CD4-positive, alpha-beta T cell treated with Interleukin-2 at 100 ng/mL for 4 hours (primary cell): ENCODE data around the gene GARIN5B.
A peak's percentile ranks its signal among the peaks of the same experiment; 100 is the strongest.

Source experiments
- DNase-seq: peaks from one replicate; pipeline ENCODE4 v3.0.0-alpha.2; 2020; ENCODE audit warnings: low spot score

The GARIN5B gene

GRCh38 chr19:55322204-55322885, 40.7 kb downstream of the GARIN5B start:
- DNase-seq, result no peak

DNA sequence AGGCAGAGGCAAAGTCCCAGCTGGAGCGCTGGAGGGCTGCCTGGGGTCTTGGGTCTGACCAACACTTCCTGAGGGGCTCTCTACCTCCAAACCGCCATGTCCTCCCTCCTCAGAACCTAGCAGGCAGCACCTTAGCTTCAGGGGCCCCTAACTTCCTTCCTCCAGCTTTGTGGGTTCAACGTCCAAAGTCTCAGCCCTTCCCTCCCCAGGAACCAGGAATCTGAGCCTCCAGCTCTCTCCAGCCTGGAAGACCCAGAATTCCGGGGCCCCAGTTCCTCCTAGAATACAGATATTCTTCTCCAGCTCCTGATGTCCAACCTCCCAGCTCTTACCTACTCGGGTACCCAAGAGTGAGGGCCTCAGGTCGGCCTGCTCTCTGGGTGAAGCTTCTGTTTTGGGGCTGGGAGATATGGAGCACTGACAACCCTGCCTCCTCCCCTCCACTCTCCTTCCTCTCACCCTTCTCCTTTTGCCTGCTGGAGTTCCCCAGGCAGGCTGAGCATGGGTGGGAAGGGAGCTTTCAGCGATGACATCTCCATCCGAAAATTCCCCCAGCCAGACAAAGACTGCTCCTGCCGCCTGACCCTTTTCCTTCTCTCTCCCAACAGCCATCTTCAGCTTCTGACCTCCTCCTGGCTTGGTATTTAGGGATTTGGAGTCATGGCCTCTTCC, 41.5 kb downstream of the GARIN5B start:
- DNase-seq, result no peak

DNA sequence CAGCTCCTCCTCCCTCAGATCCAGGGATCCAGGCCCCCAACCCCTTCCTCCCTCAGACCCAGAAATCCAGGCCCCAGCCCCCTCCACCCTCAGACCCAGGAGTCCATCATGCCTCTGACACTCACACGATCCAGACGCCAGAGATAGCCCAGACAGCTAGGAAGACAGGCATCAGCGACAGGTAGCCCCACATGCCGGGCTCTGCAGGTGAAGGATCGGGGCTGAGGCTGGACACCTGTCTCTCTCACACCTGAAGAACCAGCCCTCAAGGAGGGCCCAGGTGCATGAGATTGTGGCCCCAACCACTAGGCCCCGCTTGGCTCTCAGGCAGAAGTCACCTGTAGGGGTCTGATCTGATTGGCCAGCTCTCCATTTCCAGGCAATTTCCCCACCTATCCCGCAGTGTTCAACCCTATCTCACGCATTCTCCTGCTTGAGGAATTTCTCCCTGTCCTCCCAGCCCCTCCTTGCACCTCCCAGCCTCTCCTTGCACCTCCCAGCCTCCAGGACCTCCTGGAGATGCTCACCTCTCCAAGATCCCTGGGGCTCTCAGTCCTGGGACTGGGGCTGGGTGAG, 42.1 kb downstream of the GARIN5B start:
- DNase-seq, result no peak

- DNase-seq, result no peak
Observed at GRCh38 chr19:55319785-55320184, 43.3 kb downstream of the GARIN5B start.

DNA sequence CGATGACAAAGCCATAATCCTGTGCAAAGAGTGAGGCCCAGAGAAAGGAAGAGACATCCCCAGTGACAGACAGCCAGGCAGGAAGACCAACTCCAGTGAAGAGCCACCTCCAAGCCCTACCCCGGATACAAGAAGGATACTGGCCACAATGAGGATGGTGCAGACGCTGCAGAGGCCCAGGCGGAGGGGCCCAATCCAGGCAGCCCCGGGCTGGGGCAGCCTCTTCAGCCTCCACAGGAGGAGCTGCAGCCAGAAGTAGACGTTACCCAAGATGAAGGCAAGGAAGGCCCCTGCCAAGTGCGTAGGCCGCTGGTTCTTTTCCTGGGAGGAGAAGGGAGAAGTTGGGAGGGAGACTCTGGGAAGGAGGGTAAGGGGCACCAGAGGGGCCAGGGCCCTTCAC, 46.4 kb downstream of the GARIN5B start:
- no peak for DNase-seq

GRCh38 chr19:55315956-55316525, 47.0 kb downstream of the GARIN5B start:
- no peak for DNase-seq

DNA sequence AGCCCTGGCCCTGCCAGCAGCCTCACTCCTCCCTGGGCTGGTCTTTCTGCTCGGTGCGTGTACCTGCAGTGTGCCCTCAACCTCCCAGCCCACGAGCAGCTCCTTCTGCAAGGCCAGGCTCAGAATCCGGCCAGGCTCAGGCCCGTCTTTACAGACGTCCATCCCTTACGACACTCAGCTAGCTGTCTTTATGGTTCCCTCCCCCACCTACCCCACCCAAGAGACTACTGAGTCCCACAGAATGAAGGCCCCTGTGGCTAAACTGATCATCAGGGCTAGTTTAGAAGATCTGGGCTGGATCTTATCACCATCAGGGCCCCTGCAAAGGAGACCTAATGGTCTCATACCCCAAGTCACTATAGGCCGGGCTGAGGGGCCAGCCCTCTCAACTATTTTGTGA, 48.7 kb downstream of the GARIN5B start:
- no peak for DNase-seq

DNA sequence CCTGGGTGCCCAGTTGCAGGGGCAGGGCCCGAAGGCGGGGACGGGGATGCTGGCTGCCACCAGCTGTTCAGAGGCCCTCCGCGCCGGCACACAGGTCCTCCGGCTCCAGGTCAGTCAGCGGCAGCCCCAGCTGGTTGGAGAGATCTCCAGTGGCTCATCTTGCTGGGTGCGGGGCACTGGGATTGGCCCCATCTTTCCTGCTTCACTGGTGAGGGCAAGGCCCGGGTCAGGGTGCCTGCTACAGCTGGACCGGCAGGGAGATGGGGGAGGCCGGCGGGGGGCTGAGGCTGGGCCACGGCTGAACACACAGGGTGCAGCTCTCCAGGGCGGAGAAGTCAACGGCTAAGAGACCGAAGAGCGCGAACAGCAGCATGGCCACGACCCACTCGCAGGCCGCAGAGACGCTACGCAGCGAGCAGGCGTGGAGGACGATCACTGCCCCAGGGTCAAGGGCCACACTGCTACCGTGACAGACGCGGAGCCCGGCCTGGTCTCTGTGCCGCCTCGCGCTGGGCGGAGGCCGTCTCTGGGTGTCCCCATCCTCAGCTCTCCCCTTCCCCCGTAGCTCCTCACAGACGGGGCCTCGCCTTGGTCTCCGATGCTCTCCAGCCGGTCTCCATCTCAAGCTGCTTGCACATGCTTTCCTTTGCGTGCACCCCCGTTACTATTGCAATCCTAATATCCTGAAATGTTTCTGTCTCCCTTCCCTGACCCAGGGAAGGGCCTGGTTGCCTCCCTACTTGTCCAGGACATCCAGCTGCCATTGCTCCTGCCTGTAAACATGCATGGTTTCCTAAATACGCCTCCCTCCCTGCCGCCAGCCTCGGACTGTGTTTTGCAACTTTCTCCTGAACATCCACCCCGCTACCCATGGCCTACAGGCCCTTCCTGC, 50.2 kb downstream of the GARIN5B start:
- no peak for DNase-seq

- no peak for DNase-seq
Observed at GRCh38 chr19:55311797-55312196, 51.3 kb downstream of the GARIN5B start.

DNA sequence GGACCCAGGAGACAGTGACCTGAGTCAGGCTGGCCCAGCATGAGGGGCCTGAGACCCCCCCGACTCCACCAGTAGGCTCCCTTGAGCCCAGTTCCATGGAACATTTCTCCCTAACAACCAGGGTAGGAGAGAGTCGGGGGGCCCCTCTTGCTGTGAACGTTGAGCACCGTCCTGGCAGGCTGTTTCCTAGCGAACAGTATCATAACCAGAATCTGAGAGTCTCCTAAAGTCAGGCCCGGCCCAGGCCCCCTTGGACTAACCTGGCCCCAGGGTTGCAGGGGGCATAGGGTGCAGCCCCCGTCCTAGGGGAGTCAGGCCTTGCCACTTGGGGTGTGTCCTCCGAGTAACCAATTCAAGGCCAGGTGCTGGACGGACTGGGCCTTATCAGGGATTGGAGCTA, 51.7 kb downstream of the GARIN5B start:
- DNase-seq, result no peak

DNA sequence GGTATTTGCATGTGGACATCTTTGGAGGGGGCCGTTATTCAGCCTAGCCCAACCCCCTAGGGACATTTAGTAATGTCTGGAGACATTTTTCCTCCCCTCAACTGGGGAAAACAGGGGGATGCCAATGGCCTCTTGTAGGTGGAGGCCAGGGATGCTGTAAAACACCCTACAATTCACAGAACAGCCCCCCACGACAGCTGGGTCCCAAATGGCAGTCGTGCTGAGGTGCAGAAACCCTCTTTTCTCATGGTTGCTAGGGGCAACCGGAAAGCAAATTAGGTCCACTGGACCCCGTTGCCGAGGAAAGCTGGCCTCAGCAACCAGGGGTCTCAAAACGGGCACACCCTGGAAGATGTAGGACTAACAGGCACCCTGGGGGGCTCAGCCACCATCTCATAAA, 52.6 kb downstream of the GARIN5B start:
- DNase-seq, result no peak

DNA sequence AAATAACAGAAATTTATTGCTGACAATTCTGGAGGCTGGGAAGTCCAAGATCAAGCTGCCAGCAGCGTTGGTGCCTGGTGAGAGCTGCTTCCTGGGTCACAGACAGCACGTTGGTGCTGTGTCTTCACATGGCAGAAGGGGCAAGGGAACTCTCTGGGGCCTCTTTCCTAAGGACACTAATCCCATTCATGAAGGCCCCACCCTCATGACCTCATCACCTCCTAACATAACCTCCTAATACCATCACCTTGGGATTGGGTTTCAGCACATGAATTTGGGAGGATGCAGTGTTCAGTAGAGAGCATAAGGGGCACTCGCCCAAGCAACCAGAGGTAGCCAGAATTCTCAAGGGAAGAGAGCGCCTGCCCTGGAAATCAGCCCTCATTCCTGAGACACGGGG, 53.6 kb downstream of the GARIN5B start:
- no peak for DNase-seq

DNA sequence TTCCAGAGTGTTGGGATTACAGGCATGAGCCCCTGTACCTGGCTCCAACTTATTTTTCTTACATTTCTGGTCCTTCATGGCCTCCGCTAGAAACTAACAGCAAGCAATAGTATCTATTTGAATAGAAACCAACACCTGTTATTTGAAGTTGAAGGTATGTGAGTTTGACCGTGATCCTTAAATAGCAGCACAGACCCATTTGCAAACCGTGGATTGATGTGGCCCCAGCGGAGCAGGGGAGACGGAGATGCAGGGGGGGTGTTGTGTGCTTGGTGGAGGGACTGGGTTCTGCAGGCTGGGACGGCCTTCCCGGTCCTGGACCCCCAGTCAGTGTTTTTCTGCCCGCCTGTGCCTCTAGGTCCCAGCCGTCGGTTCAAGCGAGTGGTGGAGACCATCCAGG, 54.8 kb downstream of the GARIN5B start:
- no peak for DNase-seq

GRCh38 chr19:55306712-55307111, 56.3 kb downstream of the GARIN5B start:
- no peak for DNase-seq

DNA sequence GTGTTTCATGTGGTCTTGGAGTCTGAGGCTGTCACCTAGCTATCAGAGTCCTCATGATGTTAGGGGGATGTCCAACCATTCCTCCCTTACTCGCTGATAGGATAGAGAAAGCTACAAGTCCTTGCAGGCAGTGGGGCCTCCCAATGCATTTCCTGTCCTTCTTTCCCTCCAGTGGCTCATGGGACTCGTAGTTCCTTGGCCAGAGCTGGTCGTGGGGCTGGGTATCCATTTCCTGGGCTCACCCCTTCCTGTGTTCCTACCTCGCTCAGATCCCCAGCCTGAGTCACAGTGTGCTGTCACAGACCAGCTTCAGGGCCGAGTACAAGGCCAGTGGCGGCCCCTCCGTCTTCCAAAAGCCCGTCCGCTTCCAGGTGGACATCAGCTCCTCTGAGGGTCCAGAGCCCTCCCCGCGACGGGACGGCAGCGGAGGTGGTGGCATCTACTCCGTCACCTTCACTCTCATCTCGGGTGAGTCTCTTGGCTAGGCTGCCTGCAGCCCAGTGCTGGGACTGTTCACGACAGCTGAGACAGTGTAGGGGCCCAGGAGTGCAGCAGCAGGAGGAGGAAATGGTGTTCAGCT, 57.0 kb downstream of the GARIN5B start:
- DNase-seq, result no peak

- peak; percentile 62 for DNase-seq
Observed at GRCh38 chr19:55305491-55305890, 57.6 kb downstream of the GARIN5B start.

DNA sequence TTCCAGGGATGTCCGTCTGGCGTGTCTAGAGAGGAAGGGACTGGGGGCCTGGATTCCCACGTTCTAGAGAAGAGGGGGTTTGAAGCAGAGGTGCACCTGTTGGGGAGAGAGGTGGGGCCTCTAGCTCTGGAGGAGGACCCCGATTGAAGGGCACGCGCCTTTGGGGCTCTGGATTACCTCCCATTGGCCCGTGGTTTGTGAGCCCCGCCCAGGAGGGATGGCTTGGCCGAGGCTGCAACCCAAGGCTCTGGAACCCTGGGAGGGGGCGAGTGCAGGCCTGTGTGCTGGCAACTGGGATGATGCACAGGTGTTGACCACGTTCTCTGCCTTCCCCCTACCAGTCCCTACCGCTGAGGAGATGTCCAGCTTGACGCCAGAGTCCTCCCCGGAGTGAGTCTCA, 58.1 kb downstream of the GARIN5B start:
- DNase-seq, result no peak
